ENCODE measurements around the gene DLX4.

DNA sequence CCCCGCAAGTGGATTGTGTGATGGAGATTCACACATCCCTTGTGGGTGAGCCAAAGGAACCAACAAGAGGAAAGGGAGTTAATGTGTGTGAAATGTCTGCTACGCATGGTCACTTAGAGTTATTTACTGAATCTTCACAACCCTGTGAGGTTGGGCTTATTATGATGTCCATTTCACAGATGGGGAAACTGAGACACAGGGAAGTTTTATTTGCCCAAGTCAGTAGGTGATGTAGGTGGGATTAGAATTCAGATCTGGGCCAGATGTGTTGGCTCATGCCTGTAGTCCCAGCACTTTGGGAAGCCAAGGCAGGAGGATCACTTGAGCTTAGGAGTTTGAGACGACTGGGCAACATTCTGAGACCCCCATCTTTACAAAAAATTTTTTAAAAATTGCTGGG lies 11.6 kb upstream of the DLX4 start:
- no peak for TF ChIP-seq POLR2A (IDR thresholded peaks at IDR 0.05)
- TF ChIP-seq, protein P1, sequence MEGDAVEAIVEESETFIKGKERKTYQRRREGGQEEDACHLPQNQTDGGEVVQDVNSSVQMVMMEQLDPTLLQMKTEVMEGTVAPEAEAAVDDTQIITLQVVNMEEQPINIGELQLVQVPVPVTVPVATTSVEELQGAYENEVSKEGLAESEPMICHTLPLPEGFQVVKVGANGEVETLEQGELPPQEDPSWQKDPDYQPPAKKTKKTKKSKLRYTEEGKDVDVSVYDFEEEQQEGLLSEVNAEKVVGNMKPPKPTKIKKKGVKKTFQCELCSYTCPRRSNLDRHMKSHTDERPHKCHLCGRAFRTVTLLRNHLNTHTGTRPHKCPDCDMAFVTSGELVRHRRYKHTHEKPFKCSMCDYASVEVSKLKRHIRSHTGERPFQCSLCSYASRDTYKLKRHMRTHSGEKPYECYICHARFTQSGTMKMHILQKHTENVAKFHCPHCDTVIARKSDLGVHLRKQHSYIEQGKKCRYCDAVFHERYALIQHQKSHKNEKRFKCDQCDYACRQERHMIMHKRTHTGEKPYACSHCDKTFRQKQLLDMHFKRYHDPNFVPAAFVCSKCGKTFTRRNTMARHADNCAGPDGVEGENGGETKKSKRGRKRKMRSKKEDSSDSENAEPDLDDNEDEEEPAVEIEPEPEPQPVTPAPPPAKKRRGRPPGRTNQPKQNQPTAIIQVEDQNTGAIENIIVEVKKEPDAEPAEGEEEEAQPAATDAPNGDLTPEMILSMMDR (IDR thresholded peaks at IDR 0.05) = no peak
